K562 (cell line): ENCODE measurements around the gene SIRT5.

Experiments
- C11orf30 ChIP-seq: fragments of 450-650 bp; IDR thresholded peaks from 2 replicates; pipeline ENCODE4 v1.6.1; 2016; ENCODE audit warnings: low read depth, mild to moderate bottlenecking
- CHD2 ChIP-seq: IDR thresholded peaks from 2 replicates; pipeline ENCODE4 v1.6.1; 2011; ENCODE audit warnings: low read depth, low read length
- ELF4 ChIP-seq: fragments of 450-650 bp; formaldehyde crosslinking; IDR thresholded peaks from 2 replicates; pipeline ENCODE4 v1.4.0; 2022; ENCODE audit warnings: missing genetic modification characterization
- EP300 ChIP-seq: IDR thresholded peaks from 2 replicates; pipeline ENCODE4 v1.6.1; 2012; ENCODE audit warnings: low read length, improper control_type of control experiment
- EZH2 ChIP-seq: IDR thresholded peaks from 2 replicates; pipeline ENCODE4 v1.6.1; 2012; ENCODE audit warnings: low read depth, mild to moderate bottlenecking, inconsistent platforms, low read length, borderline replicate concordance
- MTA3 ChIP-seq: fragments of 450-650 bp; formaldehyde crosslinking; IDR thresholded peaks from 2 replicates; pipeline ENCODE4 v1.6.1; 2017; ENCODE audit warnings: mild to moderate bottlenecking, borderline replicate concordance
- POLR2AphosphoS5 ChIP-seq: IDR thresholded peaks from 2 replicates; pipeline ENCODE4 v1.6.1; 2011; ENCODE audit warnings: mild to moderate bottlenecking, low read depth, low read length, moderate library complexity; ENCODE audit not compliant: control insufficient read depth, insufficient read depth
- RAD21 ChIP-seq, 2 experiments: fragments of 250-450 bp in 1 of 2; fragments of 450-650 bp in 1 of 2; sonication (Bioruptor Pico) in 1 of 2; formaldehyde crosslinking in 1 of 2; IDR thresholded peaks in 1 of 2; conservative IDR thresholded peaks in 1 of 2; 2 replicates each; pipeline versions ENCODE4 v1.4.0 to v1.8.0; 2020 to 2022; ENCODE audit warnings: mild to moderate bottlenecking in 2 of 2, moderate library complexity in 1 of 2
- ZNF23 ChIP-seq: fragments of 250-450 bp; sonication (Bioruptor Pico); IDR thresholded peaks from 2 replicates; pipeline ENCODE4 v1.4.0; 2020; ENCODE audit warnings: mild to moderate bottlenecking
- TF ChIP-seq, protein P1 (sequence below): IDR thresholded peaks from 2 replicates; pipeline ENCODE4 v1.6.1; 2012; ENCODE audit warnings: low read depth, low read length, improper control_type of control experiment, borderline replicate concordance
- TF ChIP-seq, protein P2 (sequence below), 3 experiments: IDR thresholded peaks in 2 of 3; conservative IDR thresholded peaks in 1 of 3; 2 replicates each; pipeline ENCODE4 v1.5.1; 2011 to 2012; ENCODE audit warnings: low read length in 3 of 3, mild to moderate bottlenecking in 3 of 3, control low read depth in 2 of 3, improper control_type of control experiment in 1 of 3, inconsistent platforms in 1 of 3, low read depth in 1 of 3, mixed read lengths in 1 of 3, moderate library complexity in 1 of 3; ENCODE audit not compliant: insufficient read depth in 2 of 3
- TF ChIP-seq, protein P3 (sequence below): fragments of 450-650 bp; formaldehyde crosslinking; IDR thresholded peaks from 2 replicates; pipeline ENCODE4 v1.4.0; 2022; ENCODE audit warnings: mild to moderate bottlenecking, moderate library complexity

DNA sequence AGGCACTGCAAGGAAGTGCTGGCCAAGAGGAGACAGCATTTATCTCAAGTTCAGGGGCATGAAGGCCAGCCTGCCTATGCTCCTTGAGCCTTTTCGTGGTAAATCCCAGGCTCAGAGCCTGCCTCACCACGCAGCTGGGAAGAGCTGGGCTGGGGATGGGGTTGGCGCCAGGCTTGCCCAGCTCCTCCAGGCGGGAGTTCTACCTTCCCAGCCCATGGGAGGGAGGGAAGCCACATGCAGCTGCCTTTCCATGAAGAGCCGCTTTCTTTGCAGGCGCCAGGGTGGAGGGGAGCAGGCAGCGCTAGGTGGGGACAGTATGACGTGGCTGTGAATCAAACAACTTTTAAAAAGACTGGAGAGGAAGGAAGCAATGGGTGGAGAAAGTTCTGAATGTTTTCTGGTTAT, 19.5 kb upstream of the SIRT5 start:
- TF ChIP-seq, protein P1, sequence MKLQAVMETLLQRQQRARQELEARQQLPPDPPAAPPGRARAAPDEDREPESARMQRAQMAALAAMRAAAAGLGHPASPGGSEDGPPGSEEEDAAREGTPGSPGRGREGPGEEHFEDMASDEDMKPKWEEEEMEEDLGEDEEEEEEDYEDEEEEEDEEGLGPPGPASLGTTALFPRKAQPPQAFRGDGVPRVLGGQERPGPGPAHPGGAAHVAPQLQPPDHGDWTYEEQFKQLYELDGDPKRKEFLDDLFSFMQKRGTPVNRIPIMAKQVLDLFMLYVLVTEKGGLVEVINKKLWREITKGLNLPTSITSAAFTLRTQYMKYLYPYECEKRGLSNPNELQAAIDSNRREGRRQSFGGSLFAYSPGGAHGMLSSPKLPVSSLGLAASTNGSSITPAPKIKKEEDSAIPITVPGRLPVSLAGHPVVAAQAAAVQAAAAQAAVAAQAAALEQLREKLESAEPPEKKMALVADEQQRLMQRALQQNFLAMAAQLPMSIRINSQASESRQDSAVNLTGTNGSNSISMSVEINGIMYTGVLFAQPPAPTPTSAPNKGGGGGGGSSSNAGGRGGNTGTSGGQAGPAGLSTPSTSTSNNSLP = no peak
- TF ChIP-seq MTA3 (no peak), POLR2AphosphoS5 (no peak), ZNF23 (CRISPR knock-in tag) (no peak), CHD2 (no peak), EZH2 (no peak), EP300 (no peak), ELF4 (CRISPR knock-in tag) (no peak), C11orf30 (no peak), RAD21 (CRISPR knock-in tag; conservative IDR thresholded peaks at IDR 0.05 in 1 of 2, IDR thresholded peaks at IDR 0.05 in 1 of 2) (0 out of 4 replicates have a peak, but pooled peaks of 1 of the 2 experiments have one; percentile 8)
- TF ChIP-seq, protein P2, sequence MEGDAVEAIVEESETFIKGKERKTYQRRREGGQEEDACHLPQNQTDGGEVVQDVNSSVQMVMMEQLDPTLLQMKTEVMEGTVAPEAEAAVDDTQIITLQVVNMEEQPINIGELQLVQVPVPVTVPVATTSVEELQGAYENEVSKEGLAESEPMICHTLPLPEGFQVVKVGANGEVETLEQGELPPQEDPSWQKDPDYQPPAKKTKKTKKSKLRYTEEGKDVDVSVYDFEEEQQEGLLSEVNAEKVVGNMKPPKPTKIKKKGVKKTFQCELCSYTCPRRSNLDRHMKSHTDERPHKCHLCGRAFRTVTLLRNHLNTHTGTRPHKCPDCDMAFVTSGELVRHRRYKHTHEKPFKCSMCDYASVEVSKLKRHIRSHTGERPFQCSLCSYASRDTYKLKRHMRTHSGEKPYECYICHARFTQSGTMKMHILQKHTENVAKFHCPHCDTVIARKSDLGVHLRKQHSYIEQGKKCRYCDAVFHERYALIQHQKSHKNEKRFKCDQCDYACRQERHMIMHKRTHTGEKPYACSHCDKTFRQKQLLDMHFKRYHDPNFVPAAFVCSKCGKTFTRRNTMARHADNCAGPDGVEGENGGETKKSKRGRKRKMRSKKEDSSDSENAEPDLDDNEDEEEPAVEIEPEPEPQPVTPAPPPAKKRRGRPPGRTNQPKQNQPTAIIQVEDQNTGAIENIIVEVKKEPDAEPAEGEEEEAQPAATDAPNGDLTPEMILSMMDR (IDR thresholded peaks at IDR 0.05 in 2 of 3, conservative IDR thresholded peaks at IDR 0.05 in 1 of 3; ENCODE audit: insufficient read depth in 2 of 3, low read depth in 1 of 3, low read length in 3 of 3) = no peak
- TF ChIP-seq, protein P3, sequence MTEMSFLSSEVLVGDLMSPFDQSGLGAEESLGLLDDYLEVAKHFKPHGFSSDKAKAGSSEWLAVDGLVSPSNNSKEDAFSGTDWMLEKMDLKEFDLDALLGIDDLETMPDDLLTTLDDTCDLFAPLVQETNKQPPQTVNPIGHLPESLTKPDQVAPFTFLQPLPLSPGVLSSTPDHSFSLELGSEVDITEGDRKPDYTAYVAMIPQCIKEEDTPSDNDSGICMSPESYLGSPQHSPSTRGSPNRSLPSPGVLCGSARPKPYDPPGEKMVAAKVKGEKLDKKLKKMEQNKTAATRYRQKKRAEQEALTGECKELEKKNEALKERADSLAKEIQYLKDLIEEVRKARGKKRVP = no peak
